ENCODE measurements around the gene DEFB129.

GRCh38 chr20:214383-214782, 12.7 kb upstream of the DEFB129 start:
- TF ChIP-seq CTCF (IDR thresholded peaks at IDR 0.05; ENCODE audit: insufficient read depth, low read length) (no peak), POLR2AphosphoS5 (IDR thresholded peaks at IDR 0.05; ENCODE audit: low read depth) (no peak), GABPA (IDR thresholded peaks at IDR 0.05; ENCODE audit: low read depth) (no peak), SPI1 (IDR thresholded peaks at IDR 0.05; ENCODE audit: borderline replicate concordance, low read depth) (no peak)

Data from HL-60 (cell line).